Measurements from ENCODE around the gene FOXI1.

DNA sequence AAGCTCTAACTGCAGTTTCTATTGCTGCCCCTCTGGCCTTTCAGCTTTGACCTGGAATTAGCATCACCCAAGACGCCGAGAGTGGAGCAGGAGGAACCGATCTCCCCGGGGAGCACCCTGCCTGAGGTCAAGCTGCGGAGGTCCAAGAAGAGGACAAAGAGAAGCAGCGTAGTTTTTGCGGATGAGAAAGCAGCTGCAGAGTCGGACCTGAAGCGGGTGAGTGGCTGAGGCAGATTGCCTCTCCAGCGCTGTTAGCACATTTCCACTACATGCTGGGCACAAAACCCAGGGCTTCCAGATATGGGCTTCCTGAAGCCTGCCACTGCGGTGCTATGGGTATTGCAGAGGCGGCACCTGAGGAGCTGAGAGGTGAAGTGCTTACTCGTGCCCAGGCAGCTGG is 26.8 kb upstream of the FOXI1 start:
- TF ChIP-seq POLR2A (IDR thresholded peaks at IDR 0.05) = no peak
- TF ChIP-seq, protein P1, sequence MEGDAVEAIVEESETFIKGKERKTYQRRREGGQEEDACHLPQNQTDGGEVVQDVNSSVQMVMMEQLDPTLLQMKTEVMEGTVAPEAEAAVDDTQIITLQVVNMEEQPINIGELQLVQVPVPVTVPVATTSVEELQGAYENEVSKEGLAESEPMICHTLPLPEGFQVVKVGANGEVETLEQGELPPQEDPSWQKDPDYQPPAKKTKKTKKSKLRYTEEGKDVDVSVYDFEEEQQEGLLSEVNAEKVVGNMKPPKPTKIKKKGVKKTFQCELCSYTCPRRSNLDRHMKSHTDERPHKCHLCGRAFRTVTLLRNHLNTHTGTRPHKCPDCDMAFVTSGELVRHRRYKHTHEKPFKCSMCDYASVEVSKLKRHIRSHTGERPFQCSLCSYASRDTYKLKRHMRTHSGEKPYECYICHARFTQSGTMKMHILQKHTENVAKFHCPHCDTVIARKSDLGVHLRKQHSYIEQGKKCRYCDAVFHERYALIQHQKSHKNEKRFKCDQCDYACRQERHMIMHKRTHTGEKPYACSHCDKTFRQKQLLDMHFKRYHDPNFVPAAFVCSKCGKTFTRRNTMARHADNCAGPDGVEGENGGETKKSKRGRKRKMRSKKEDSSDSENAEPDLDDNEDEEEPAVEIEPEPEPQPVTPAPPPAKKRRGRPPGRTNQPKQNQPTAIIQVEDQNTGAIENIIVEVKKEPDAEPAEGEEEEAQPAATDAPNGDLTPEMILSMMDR (IDR thresholded peaks at IDR 0.05) = no peak
